ENCODE measurements around the gene SMARCD3. TPM values are rescaled to one million over a fixed set of nuclear protein-coding genes. Genes with fewer than 3 reads are reported as not detected.

SMARCD3 gene
- total and polyA plus RNA-seq, 2 of the 8 experiments (the other 6 are each of a cell fraction or from before 2014, with no cell fraction given): 3.0 to 5.6 TPM

DNA sequence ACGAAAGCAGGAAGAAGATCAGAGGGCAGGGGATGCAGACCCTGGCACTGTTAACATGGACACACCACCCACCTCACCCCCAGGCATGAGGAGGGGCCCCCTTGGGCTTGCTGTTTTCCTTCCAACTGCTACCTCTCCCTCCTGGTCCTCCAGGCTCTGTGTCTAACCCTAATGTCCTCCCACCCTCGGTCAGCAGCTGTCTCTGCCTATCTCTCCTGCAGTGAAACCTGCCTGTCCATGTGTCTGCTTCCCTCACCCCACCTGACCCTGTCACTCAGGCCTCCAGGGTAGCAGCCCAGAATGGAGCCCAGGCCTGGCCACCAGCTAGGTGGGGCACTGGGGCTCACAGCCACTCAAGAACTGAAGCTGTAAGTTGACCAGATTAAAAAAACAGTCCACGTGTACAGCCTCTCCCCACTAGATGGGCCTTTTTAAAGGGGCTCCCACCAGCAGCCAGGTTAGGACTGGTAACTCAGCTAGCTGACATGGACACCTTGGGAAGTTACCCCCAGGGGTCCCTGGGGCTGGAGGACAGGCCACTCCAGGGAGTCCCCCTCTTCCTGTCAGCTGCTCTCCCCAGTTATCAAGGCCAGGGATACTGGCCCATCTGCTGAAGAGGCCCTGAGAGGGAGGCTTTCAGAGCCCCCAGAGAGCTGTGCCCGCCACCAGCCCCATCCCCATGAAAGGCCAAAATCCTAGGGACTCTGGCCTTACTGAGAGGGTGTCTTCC lies 1.5 kb downstream of the SMARCD3 start (continued):
- TF ChIP-seq FOSL1 (IDR thresholded peaks at IDR 0.05; ENCODE audit: insufficient read depth, low read depth, low read length) (no peak), TBP (IDR thresholded peaks at IDR 0.05; ENCODE audit: low read depth, low read length) (no peak)

Data from H1 (cell line).